Thyroid gland (tissue), 4 donors: ENCODE results near the gene TMEM214. TPM values are rescaled to one million over a fixed set of nuclear protein-coding genes. Genes with fewer than 3 reads are reported as not detected.

ENCODE experiments used
- DNase-seq, 2 donors: peaks; one replicate each; pipeline ENCODE4 v3.0.0-alpha.2; 2019
- H3K27ac ChIP-seq, 3 donors: fragments of 200-600 bp; sonication (generic); 1 replicate in 2 of 3; 2 replicates in 1 of 3; pipeline ENCODE4 v1.5.1; 2016 to 2019; ENCODE audit warnings: mild to moderate bottlenecking in 1 of 3, moderate library complexity in 1 of 3
- H3K27me3 ChIP-seq: fragments of 200-600 bp; sonication (generic); one replicate; pipeline ENCODE4 v1.5.1; 2019
- H3K36me3 ChIP-seq, 2 donors: fragments of 200-600 bp; sonication (generic); one replicate each; pipeline ENCODE4 v1.5.1; 2016 to 2019
- H3K4me1 ChIP-seq, 2 donors: fragments of 200-600 bp; sonication (generic); one replicate each; pipeline ENCODE4 v1.5.1; 2017 to 2019
- H3K4me3 ChIP-seq, 3 donors: fragments of 200-600 bp; sonication (generic); replicated peaks in 1 of 3; 1 replicate in 2 of 3; 2 replicates in 1 of 3; pipeline ENCODE4 v1.5.1; 2016; ENCODE audit warnings: mild to moderate bottlenecking in 1 of 3
- H3K9me3 ChIP-seq: fragments of 200-600 bp; sonication (generic); one replicate; pipeline ENCODE4 v1.5.1; 2017
- POLR2A ChIP-seq, 2 donors: fragments of 450-650 bp; IDR thresholded peaks; one replicate each; pipeline ENCODE4 v1.6.1; 2017; ENCODE audit warnings: antibody characterized with exemption in 2 of 2, mild to moderate bottlenecking in 2 of 2, moderate library complexity in 1 of 2
- WGBS, 2 donors: methylation state at CpG; one replicate each; pipeline ENCODE4 v1.1.5; 2017; 5-methylcytosine and 5-hydroxymethylcytosine counted together
- intact Hi-C: fragments of 100-400 bp; cut with DNase I; formaldehyde crosslinking; loops from one replicate; pipeline ENCODE4 v1.15.1; 2023
- total RNA-seq, 4 donors: library from RNA; depleted of rRNA; stranded (reverse); fragments of >200 nt; gene quantifications; one replicate each; pipeline ENCODE4 v1.2.3, GENCODE V29; 2016
- TF ChIP-seq, protein P1 (sequence below), 6 experiments: fragments of 200-600 bp in 3 of 6; fragments of 450-650 bp in 3 of 6; sonication (generic) in 3 of 6; IDR thresholded peaks; one replicate each; pipeline ENCODE4 v1.5.1; 2016 to 2019; ENCODE audit warnings: antibody characterized with exemption in 6 of 6, mild to moderate bottlenecking in 2 of 6, inconsistent platforms in 1 of 6, moderate library complexity in 1 of 6

Gene TMEM214
- total RNA-seq, 4 donors from 2014 or later = 43.3 to 93.8 (median 78.9) TPM

DNA sequence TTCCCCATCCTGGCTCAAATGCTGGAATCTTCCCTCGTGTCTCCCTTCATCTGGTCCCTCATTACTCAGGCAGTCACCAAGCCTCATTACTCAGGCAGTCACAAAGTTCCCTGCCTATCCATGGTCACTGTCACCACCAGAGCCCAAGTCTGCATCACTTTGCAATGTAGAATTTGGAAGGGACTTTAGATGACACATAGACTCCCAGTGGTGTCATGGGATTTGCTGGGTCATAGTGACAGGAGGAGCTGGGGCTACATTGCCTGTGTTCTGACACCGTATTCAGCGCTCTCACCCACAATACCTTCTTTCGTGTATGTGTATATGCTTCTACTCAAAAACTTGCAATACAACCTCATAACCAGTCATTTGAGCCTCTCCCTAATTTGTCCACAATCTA, 43.6 kb downstream of the TMEM214 start:
- TF ChIP-seq POLR2A (IDR thresholded peaks at IDR 0.05) = no peak
- TF ChIP-seq, protein P1, sequence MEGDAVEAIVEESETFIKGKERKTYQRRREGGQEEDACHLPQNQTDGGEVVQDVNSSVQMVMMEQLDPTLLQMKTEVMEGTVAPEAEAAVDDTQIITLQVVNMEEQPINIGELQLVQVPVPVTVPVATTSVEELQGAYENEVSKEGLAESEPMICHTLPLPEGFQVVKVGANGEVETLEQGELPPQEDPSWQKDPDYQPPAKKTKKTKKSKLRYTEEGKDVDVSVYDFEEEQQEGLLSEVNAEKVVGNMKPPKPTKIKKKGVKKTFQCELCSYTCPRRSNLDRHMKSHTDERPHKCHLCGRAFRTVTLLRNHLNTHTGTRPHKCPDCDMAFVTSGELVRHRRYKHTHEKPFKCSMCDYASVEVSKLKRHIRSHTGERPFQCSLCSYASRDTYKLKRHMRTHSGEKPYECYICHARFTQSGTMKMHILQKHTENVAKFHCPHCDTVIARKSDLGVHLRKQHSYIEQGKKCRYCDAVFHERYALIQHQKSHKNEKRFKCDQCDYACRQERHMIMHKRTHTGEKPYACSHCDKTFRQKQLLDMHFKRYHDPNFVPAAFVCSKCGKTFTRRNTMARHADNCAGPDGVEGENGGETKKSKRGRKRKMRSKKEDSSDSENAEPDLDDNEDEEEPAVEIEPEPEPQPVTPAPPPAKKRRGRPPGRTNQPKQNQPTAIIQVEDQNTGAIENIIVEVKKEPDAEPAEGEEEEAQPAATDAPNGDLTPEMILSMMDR (IDR thresholded peaks at IDR 0.05) = no peak
- no peak overlapping the region for H3K27ac ChIP-seq
- intact Hi-C loops = no loop called here
- no peak overlapping the region for H3K4me3 ChIP-seq
- 84 to 87% methylated on average over 4 of the region's 4 CpGs for WGBS, 2 donors
- H3K9me3 ChIP-seq = no peaks in the 10 kb centered on the region
- no peak for DNase-seq
- H3K27me3 ChIP-seq = no peaks in the 10 kb centered on the region
- H3K4me1 ChIP-seq = peaks cover 13 to 23% of the 10 kb centered on the region in 2 donors
- H3K36me3 ChIP-seq = no peaks in the 10 kb centered on the region

DNA sequence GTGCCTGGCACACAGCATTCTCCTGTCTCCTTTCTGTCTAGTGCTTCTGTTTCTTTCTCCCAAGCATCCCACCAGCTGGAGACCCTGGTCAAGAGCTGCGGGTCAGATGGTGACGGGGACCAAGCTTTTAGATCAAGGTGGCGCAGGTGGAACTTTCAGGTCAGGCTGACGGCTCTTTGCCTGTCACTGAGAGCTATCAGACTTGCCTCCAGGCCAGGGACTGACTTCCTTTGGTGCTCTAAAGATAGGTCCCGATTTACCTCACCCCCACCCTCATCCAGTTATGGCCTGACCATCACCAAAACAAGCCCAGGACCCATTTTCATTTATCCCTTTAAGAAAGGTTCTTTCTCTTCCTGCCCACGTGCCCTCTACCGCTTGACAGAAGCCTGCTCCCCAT, 44.5 kb downstream of the TMEM214 start:
- no peak overlapping the region for H3K4me3 ChIP-seq
- H3K36me3 ChIP-seq = no peaks in the 10 kb centered on the region
- peaks cover 15 to 30% of the 10 kb centered on the region in 2 donors for H3K4me1 ChIP-seq
- no peak overlapping the region for H3K27ac ChIP-seq
- TF ChIP-seq, protein P1 (IDR thresholded peaks at IDR 0.05) = no peak
- TF ChIP-seq POLR2A (IDR thresholded peaks at IDR 0.05) = no peak
- H3K27me3 ChIP-seq = no peaks in the 10 kb centered on the region
- intact Hi-C loops = no loop called here
- H3K9me3 ChIP-seq = no peaks in the 10 kb centered on the region
- 78 to 80% methylated on average over 7 of the region's 7 CpGs for WGBS, 2 donors
- DNase-seq = no peak

DNA sequence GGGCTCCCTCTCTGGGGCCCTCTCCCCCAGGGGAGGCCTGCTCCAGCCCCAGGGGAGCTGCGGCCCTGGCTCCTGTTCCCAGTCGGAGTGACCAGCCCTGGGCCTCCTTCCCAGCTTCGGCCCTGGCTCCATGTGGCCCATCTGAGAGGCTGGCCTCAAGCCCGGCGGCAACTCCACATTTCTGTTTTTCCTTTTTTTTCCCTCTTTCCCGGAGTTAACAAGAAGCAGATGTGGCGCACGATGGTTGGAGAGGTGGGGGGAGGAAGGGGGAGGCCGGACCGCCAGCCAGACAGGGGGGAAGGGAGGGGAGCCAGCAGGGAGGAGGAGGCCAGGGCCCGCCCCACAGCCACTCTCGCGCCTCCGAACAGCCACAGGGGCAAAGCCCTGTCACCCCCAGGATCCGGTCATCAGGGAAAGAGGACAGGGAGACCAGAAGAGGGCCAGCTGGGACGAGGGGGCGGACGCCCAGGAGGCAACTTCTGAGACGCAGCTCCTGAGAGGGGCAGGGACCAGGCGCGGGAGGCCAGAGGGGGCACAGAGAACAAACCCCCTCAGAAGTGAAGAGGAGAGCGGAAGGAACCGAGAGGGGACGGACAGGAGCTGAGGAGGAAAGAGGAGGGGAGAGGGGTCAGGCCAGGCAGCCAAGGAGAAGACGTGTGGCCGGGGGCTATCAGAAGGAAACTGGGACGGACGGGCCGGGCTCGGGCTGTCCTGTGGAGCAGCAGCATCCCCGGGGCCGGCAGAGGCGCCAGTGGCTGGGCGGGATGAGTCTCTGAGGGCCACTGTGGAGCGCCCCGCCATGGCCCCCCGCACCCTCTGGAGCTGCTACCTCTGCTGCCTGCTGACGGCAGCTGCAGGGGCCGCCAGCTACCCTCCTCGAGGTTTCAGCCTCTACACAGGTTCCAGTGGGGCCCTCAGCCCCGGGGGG, 45.8 kb downstream of the TMEM214 start, which contains the start of gene EMILIN1:
EMILIN1 (plus strand) TSS at position 349 of the 928 bp plus-strand sequence; CDS start at position 800, 451 bp downstream.
- TF ChIP-seq, protein P1 (IDR thresholded peaks at IDR 0.05) = no peak
- peak in 1 of 2 donors; percentile 16 for TF ChIP-seq POLR2A (IDR thresholded peaks at IDR 0.05)
- WGBS, 2 donors = 30 to 36% methylated on average over 30 to 33 of the region's 41 CpGs
- Histone ChIP-seq H3K36me3 (no peaks in the 10 kb centered on the region), H3K27me3 (no peaks in the 10 kb centered on the region), H3K27ac (peak within 1 kb of the TSS; percentile 60 to 67 (median 63)), H3K4me1 (peaks cover 10 to 24% of the 10 kb centered on the region in 2 donors), H3K9me3 (no peaks in the 10 kb centered on the region), H3K4me3 (peak within 1 kb of the TSS in 1 of 3 donors; percentile 30)
- intact Hi-C loops = no loop called here
- DNase-seq = peak; percentile 43 to 45

DNA sequence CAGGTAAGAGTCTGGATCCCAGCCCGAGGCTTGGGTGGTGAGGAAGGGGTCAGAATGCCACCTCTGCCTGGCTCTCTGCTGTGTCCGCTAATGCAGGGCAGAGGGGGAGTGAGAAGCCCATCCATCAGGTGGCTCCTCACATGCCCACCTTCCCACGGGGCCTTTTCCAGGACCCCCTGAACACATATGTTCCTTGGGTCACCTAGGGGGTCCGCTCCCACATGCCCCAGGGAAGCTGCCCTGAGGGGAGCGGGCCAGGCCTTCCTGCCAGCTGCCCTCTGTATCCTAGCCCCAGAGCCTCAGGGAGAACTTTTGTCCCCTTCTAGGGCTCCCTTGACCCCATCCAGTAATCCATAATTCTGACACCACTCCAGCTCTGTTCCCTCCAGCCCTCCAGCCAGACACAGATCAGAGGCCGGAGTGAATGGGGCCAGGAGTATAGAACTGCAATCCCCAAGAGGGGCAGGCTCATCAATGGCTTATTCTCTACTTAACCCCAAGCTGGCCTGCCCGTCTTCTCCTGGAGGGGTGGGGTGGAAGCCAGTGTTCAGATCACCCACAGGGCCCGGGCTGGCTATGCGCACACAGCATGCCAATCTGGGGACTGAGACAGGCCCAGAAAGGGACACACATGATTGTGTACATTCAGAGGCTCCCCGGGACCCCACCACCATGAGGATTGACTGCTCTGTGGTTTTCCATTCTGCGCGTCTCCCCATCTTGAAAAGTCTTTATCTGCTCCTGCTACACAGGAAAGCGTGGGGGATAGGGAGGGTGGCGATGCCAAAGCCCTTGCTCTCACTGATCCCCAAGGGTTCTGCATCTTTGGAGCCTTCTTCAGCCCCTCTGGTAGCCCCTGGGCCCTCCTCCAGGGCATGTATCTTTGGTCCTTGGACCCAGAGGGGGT, 46.7 kb downstream of the TMEM214 start:
- intact Hi-C loops = no loop called here
- no peak for TF ChIP-seq POLR2A (IDR thresholded peaks at IDR 0.05)
- TF ChIP-seq, protein P1 (IDR thresholded peaks at IDR 0.05) = no peak
- no peak for DNase-seq
- peaks cover 10 to 22% of the 10 kb centered on the region in 2 donors for H3K4me1 ChIP-seq
- H3K9me3 ChIP-seq = no peaks in the 10 kb centered on the region
- H3K36me3 ChIP-seq = no peaks in the 10 kb centered on the region
- WGBS, 2 donors = 69 to 83% methylated on average over 9 of the region's 14 CpGs
- peak overlapping the region in 1 of 3 donors; percentile 30 for H3K4me3 ChIP-seq
- H3K27me3 ChIP-seq = no peaks in the 10 kb centered on the region
- peak overlapping the region; percentile 60 to 67 (median 63) for H3K27ac ChIP-seq
